GM23338 (cell line): ENCODE results near the gene EDARADD. TPM values are rescaled to one million over a fixed set of nuclear protein-coding genes. Genes with fewer than 3 reads are reported as not detected.

Experiments
- ATAC-seq: fragments of 200-7000 bp; cut with Tn5 transposase; 3 replicates; pipeline ENCODE4 v1.9.1; 2020
- DNase-seq: peaks from one replicate; pipeline ENCODE4 v3.0.0-alpha.2; 2015; ENCODE audit warnings: low spot score
- H2AFZ ChIP-seq: fragments of 200-600 bp; sonication (generic); 2 replicates; pipeline ENCODE4 v1.8.0; 2016; ENCODE audit warnings: antibody characterized with exemption, mild to moderate bottlenecking, moderate library complexity
- H3F3A ChIP-seq: fragments of 200-600 bp; sonication (generic); replicated peaks from 2 replicates; pipeline ENCODE4 v1.8.0; 2017; ENCODE audit warnings: antibody characterized with exemption, mixed run types, low read depth
- H3K27ac ChIP-seq: fragments of 200-600 bp; sonication (generic); 2 replicates; pipeline ENCODE4 v1.6.1; 2016; ENCODE audit warnings: low read depth
- H3K27me3 ChIP-seq: fragments of 200-600 bp; sonication (generic); 2 replicates; pipeline ENCODE4 v1.8.0; 2016; ENCODE audit warnings: mild to moderate bottlenecking, mixed run types, moderate library complexity; ENCODE audit not compliant: insufficient read depth
- H3K36me3 ChIP-seq: fragments of 200-600 bp; sonication (generic); 2 replicates; pipeline ENCODE4 v1.8.0; 2016; ENCODE audit warnings: mild to moderate bottlenecking; ENCODE audit not compliant: insufficient read depth
- H3K4me1 ChIP-seq: fragments of 200-600 bp; sonication (generic); 2 replicates; pipeline ENCODE4 v1.8.0; 2016; ENCODE audit warnings: mild to moderate bottlenecking, moderate library complexity; ENCODE audit not compliant: insufficient read depth
- H3K4me2 ChIP-seq: fragments of 200-600 bp; sonication (generic); 2 replicates; pipeline ENCODE4 v1.7.1; 2017; ENCODE audit warnings: mixed run types
- H3K4me3 ChIP-seq: fragments of 200-600 bp; sonication (generic); 2 replicates; pipeline ENCODE4 v1.6.1; 2016; ENCODE audit warnings: mixed run types
- H3K79me2 ChIP-seq: fragments of 200-600 bp; sonication (generic); replicated peaks from 2 replicates; pipeline ENCODE4 v1.8.0; 2017; ENCODE audit warnings: mild to moderate bottlenecking; ENCODE audit not compliant: insufficient read depth
- H3K9me2 ChIP-seq: fragments of 200-600 bp; sonication (generic); 2 replicates; pipeline ENCODE4 v1.8.0; 2017; ENCODE audit not compliant: insufficient read depth
- H4K20me1 ChIP-seq: fragments of 200-600 bp; sonication (generic); replicated peaks from 2 replicates; pipeline ENCODE4 v1.8.0; 2017; ENCODE audit warnings: mild to moderate bottlenecking; ENCODE audit not compliant: insufficient read depth
- H3K27ac Mint-ChIP-seq: 2 replicates; pipeline ENCODE4 v1.8.0; 2020; ENCODE audit warnings: inconsistent platforms, mild to moderate bottlenecking, moderate library complexity, mixed read lengths
- H3K27me3 Mint-ChIP-seq: 3 replicates; pipeline ENCODE4 v1.8.0; 2022; ENCODE audit warnings: low read depth, mild to moderate bottlenecking, moderate library complexity, mixed read lengths, inconsistent platforms; ENCODE audit not compliant: insufficient read depth, poor library complexity
- H3K36me3 Mint-ChIP-seq: 3 replicates; pipeline ENCODE4 v1.8.0; 2021; ENCODE audit warnings: low read depth, mild to moderate bottlenecking, inconsistent platforms, moderate library complexity, mixed read lengths
- H3K4me1 Mint-ChIP-seq: 3 replicates; pipeline ENCODE4 v1.8.0; 2020; ENCODE audit warnings: mild to moderate bottlenecking, inconsistent platforms, mixed read lengths
- H3K4me3 Mint-ChIP-seq: 3 replicates; pipeline ENCODE4 v1.8.0; 2021; ENCODE audit warnings: moderate library complexity, mild to moderate bottlenecking, inconsistent platforms, mixed read lengths
- H3K9me3 Mint-ChIP-seq: 3 replicates; pipeline ENCODE4 v1.8.0; 2020; ENCODE audit warnings: moderate library complexity, mild to moderate bottlenecking, inconsistent platforms, mixed read lengths
- CREB1 ChIP-seq: fragments of 250-450 bp; sonication (Bioruptor Pico); IDR thresholded peaks from 2 replicates; pipeline ENCODE4 v1.5.0; 2020; ENCODE audit warnings: low read depth, mild to moderate bottlenecking, moderate library complexity
- EZH2 ChIP-seq: fragments of 200-600 bp; sonication (generic); IDR thresholded peaks from one replicate; pipeline ENCODE4 v1.8.0; 2017; ENCODE audit warnings: antibody characterized with exemption, mild to moderate bottlenecking, low read depth; ENCODE audit not compliant: unreplicated experiment
- EZH2phosphoT487 ChIP-seq: fragments of 200-600 bp; sonication (generic); IDR thresholded peaks from one replicate; pipeline ENCODE4 v1.8.1; 2018; ENCODE audit warnings: antibody characterized with exemption; ENCODE audit not compliant: unreplicated experiment
- POLR2AphosphoS5 ChIP-seq: IDR thresholded peaks from 2 replicates; pipeline ENCODE4 v1.6.1; 2016; ENCODE audit warnings: antibody characterized with exemption, low read depth
- polyA plus RNA-seq: library from polyadenylated mRNA; unstranded; fragments of >200 nt; fragmentation: Nextera tagmentation; extraction: Ambion mirVana; gene quantifications from 2 replicates; pipeline ENCODE4 v1.2.1, GENCODE V29; 2016
- total RNA-seq: library from RNA; depleted of rRNA; stranded (reverse); fragments of >200 nt; shearing (Covaris generic); gene quantifications from 2 replicates; pipeline ENCODE4 v1.2.3, GENCODE V29; 2014
- TF ChIP-seq, protein P1 (sequence below): IDR thresholded peaks from 2 replicates; pipeline ENCODE4 v1.6.1; 2016; ENCODE audit warnings: antibody characterized with exemption
- TF ChIP-seq, protein P2 (sequence below): fragments of 250-450 bp; sonication (Bioruptor Pico); IDR thresholded peaks from 2 replicates; pipeline ENCODE4 v1.5.0; 2020; ENCODE audit warnings: mild to moderate bottlenecking, moderate library complexity
- TF ChIP-seq, protein P3 (sequence below): IDR thresholded peaks from one replicate; pipeline ENCODE4 v1.6.1; 2018; ENCODE audit warnings: antibody characterized with exemption; ENCODE audit not compliant: unreplicated experiment

Gene EDARADD
- total and polyA plus RNA-seq, 2 experiments from 2014 or later, result 3.7 to 4.4 TPM

DNA sequence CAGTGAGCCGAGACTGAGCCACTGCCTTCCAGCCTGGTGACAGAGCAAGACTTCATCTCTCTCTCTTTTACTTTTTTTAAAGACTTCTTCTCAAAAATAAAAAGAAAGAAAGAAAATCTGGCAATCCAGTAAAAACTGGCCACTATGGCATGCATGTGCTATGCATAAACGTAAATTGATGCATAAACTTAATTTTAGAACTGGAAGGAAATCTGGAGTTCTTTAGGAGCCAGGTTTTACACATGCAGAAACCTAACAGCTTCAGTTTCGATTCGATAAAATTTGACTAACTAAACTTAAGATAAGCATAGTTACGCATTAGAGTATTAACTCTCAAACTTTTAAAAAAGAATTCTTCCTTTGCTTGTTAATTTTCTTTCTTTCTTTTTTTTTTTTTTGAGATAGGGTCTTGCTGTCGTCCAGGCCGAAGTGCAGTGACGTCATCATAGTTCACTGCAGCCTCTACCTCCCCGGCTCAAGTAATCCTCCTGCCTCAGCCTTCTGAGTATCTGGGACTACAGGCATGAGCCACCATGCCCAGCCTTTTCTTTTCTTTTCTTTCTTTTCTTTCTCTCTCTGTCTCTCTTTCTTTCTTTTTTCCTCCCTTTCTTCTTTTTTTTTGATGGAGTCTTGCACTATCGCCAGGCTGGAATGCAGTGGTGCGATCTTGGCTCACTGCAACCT is 117.8 kb downstream of the EDARADD start:
- Mint-ChIP-seq H3K27ac (no peak overlapping the region), H3K27me3 (peaks cover 4% of the 10 kb centered on the region), H3K9me3 (no peaks in the 10 kb centered on the region), H3K36me3 (no peaks in the 10 kb centered on the region), H3K4me1 (peaks cover 9% of the 10 kb centered on the region), H3K4me3 (no peak overlapping the region)
- TF ChIP-seq, protein P1, sequence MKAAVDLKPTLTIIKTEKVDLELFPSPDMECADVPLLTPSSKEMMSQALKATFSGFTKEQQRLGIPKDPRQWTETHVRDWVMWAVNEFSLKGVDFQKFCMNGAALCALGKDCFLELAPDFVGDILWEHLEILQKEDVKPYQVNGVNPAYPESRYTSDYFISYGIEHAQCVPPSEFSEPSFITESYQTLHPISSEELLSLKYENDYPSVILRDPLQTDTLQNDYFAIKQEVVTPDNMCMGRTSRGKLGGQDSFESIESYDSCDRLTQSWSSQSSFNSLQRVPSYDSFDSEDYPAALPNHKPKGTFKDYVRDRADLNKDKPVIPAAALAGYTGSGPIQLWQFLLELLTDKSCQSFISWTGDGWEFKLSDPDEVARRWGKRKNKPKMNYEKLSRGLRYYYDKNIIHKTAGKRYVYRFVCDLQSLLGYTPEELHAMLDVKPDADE, result no peak
- TF ChIP-seq EZH2phosphoT487 (no peak), POLR2AphosphoS5 (no peak), CREB1 (no peak), EZH2 (no peak)
- TF ChIP-seq, protein P2, sequence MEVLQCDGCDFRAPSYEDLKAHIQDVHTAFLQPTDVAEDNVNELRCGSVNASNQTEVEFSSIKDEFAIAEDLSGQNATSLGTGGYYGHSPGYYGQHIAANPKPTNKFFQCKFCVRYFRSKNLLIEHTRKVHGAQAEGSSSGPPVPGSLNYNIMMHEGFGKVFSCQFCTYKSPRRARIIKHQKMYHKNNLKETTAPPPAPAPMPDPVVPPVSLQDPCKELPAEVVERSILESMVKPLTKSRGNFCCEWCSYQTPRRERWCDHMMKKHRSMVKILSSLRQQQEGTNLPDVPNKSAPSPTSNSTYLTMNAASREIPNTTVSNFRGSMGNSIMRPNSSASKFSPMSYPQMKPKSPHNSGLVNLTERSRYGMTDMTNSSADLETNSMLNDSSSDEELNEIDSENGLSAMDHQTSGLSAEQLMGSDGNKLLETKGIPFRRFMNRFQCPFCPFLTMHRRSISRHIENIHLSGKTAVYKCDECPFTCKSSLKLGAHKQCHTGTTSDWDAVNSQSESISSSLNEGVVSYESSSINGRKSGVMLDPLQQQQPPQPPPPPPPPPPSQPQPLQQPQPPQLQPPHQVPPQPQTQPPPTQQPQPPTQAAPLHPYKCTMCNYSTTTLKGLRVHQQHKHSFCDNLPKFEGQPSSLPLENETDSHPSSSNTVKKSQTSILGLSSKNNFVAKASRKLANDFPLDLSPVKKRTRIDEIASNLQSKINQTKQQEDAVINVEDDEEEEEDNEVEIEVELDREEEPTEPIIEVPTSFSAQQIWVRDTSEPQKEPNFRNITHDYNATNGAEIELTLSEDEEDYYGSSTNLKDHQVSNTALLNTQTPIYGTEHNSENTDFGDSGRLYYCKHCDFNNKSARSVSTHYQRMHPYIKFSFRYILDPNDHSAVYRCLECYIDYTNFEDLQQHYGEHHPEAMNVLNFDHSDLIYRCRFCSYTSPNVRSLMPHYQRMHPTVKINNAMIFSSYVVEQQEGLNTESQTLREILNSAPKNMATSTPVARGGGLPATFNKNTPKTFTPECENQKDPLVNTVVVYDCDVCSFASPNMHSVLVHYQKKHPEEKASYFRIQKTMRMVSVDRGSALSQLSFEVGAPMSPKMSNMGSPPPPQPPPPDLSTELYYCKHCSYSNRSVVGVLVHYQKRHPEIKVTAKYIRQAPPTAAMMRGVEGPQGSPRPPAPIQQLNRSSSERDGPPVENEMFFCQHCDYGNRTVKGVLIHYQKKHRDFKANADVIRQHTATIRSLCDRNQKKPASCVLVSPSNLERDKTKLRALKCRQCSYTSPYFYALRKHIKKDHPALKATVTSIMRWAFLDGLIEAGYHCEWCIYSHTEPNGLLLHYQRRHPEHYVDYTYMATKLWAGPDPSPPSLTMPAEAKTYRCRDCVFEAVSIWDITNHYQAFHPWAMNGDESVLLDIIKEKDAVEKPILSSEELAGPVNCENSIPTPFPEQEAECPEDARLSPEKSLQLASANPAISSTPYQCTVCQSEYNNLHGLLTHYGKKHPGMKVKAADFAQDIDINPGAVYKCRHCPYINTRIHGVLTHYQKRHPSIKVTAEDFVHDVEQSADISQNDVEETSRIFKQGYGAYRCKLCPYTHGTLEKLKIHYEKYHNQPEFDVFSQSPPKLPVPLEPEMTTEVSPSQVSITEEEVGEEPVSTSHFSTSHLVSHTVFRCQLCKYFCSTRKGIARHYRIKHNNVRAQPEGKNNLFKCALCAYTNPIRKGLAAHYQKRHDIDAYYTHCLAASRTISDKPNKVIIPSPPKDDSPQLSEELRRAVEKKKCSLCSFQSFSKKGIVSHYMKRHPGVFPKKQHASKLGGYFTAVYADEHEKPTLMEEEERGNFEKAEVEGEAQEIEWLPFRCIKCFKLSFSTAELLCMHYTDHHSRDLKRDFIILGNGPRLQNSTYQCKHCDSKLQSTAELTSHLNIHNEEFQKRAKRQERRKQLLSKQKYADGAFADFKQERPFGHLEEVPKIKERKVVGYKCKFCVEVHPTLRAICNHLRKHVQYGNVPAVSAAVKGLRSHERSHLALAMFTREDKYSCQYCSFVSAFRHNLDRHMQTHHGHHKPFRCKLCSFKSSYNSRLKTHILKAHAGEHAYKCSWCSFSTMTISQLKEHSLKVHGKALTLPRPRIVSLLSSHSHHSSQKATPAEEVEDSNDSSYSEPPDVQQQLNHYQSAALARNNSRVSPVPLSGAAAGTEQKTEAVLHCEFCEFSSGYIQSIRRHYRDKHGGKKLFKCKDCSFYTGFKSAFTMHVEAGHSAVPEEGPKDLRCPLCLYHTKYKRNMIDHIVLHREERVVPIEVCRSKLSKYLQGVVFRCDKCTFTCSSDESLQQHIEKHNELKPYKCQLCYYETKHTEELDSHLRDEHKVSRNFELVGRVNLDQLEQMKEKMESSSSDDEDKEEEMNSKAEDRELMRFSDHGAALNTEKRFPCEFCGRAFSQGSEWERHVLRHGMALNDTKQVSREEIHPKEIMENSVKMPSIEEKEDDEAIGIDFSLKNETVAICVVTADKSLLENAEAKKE (CRISPR knock-in tag), result no peak
- TF ChIP-seq, protein P3, sequence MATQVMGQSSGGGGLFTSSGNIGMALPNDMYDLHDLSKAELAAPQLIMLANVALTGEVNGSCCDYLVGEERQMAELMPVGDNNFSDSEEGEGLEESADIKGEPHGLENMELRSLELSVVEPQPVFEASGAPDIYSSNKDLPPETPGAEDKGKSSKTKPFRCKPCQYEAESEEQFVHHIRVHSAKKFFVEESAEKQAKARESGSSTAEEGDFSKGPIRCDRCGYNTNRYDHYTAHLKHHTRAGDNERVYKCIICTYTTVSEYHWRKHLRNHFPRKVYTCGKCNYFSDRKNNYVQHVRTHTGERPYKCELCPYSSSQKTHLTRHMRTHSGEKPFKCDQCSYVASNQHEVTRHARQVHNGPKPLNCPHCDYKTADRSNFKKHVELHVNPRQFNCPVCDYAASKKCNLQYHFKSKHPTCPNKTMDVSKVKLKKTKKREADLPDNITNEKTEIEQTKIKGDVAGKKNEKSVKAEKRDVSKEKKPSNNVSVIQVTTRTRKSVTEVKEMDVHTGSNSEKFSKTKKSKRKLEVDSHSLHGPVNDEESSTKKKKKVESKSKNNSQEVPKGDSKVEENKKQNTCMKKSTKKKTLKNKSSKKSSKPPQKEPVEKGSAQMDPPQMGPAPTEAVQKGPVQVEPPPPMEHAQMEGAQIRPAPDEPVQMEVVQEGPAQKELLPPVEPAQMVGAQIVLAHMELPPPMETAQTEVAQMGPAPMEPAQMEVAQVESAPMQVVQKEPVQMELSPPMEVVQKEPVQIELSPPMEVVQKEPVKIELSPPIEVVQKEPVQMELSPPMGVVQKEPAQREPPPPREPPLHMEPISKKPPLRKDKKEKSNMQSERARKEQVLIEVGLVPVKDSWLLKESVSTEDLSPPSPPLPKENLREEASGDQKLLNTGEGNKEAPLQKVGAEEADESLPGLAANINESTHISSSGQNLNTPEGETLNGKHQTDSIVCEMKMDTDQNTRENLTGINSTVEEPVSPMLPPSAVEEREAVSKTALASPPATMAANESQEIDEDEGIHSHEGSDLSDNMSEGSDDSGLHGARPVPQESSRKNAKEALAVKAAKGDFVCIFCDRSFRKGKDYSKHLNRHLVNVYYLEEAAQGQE, result no peak
- Histone ChIP-seq H3K27me3 (no peaks in the 10 kb centered on the region), H3K4me2 (no peak overlapping the region), H3K79me2 (no peaks in the 10 kb centered on the region), H3F3A (no peaks in the 10 kb centered on the region), H3K4me3 (no peak overlapping the region), H3K4me1 (peaks cover 4% of the 10 kb centered on the region), H2AFZ (no peak overlapping the region), H3K27ac (no peak overlapping the region), H3K36me3 (no peaks in the 10 kb centered on the region), H4K20me1 (no peaks in the 10 kb centered on the region), H3K9me2 (no peaks in the 10 kb centered on the region)
- ATAC-seq, result no peak
- no peak for DNase-seq
